ENCODE data around the gene TRPV5.

The TRPV5 gene

GRCh38 chr7:142868188-142868985, 65.2 kb downstream of the TRPV5 start:
- DNase-seq, result no peak

- DNase-seq, result no peak
Observed at GRCh38 chr7:142867398-142868187, 66.0 kb downstream of the TRPV5 start.

- DNase-seq, result no peak
Observed at GRCh38 chr7:142867097-142867378, 66.5 kb downstream of the TRPV5 start.

GRCh38 chr7:142866361-142867096, 67.0 kb downstream of the TRPV5 start:
- no peak for DNase-seq

GRCh38 chr7:142865766-142866165, 67.8 kb downstream of the TRPV5 start:
- DNase-seq, result no peak

GRCh38 chr7:142864980-142865747, 68.4 kb downstream of the TRPV5 start:
- no peak for DNase-seq

GRCh38 chr7:142863891-142864685, 69.5 kb downstream of the TRPV5 start:
- DNase-seq, result no peak

- no peak for DNase-seq
Observed at GRCh38 chr7:142862786-142863400, 70.7 kb downstream of the TRPV5 start.

- DNase-seq, result no peak
Observed at GRCh38 chr7:142862351-142862750, 71.2 kb downstream of the TRPV5 start.

- no peak for DNase-seq
Observed at GRCh38 chr7:142860968-142861367, 72.6 kb downstream of the TRPV5 start.

GRCh38 chr7:142859829-142860228, 73.7 kb downstream of the TRPV5 start:
- DNase-seq, result no peak

GRCh38 chr7:142859411-142859810, 74.1 kb downstream of the TRPV5 start:
- DNase-seq, result no peak

Measured in NCI-H1092 (cell line).